ENCODE measurements around the gene MAP7.

DNA sequence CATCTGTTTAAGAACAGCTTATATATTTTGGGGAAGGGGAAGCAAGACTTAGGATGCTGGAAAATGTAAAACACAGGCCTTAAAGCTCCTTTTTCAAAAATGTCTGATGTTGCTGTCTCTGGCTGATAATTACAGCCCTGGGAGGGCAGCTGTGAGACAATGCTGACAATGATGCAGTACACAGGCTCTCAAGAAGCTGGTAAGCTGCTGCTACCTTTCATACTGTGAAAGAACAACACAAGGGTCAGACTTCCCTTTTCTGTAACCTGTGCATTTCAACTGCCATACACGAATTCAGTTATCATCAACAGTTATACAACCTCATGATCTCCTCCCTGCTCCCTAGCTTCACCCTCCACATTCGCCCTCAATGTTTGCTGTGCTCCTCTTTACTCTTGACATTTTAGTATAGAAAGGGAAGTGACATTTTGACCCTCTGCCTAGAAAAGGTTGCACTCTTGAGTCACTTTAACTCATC, 25.2 kb downstream of the MAP7 start:
- TF ChIP-seq, protein P1, sequence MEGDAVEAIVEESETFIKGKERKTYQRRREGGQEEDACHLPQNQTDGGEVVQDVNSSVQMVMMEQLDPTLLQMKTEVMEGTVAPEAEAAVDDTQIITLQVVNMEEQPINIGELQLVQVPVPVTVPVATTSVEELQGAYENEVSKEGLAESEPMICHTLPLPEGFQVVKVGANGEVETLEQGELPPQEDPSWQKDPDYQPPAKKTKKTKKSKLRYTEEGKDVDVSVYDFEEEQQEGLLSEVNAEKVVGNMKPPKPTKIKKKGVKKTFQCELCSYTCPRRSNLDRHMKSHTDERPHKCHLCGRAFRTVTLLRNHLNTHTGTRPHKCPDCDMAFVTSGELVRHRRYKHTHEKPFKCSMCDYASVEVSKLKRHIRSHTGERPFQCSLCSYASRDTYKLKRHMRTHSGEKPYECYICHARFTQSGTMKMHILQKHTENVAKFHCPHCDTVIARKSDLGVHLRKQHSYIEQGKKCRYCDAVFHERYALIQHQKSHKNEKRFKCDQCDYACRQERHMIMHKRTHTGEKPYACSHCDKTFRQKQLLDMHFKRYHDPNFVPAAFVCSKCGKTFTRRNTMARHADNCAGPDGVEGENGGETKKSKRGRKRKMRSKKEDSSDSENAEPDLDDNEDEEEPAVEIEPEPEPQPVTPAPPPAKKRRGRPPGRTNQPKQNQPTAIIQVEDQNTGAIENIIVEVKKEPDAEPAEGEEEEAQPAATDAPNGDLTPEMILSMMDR (conservative IDR thresholded peaks at IDR 0.05), result no peak
- TF ChIP-seq ZFX (IDR thresholded peaks at IDR 0.05), result no peak
